ENCODE results near the gene CLDN15.
"Not testable (repeated sequence)": the region's sequence is repeated elsewhere in the genome, so short reads cannot be mapped to it uniquely, and the experiment has no call there.

CLDN15 gene

DNA sequence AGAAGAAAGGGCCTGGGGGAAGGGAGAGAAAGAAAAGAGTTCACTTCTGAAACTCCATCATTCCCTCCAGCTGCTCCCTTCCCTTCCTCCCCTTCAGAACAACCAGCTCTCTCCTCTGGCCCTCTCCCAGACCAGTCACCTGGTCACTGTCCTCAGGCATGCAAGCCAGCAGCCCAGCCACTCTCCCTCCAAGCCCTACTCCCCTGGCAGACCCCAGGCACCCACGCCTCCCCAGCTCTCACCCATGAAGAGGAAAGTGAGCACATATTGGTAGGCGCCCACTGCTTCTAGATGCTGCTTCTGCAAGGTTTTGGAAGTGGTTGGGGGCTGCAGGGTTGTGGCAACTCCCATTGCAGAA, 37.1 kb downstream of the CLDN15 start:
- DNase-seq (ENCODE audit: low spot score), result no peak

- DNase-seq (ENCODE audit: low spot score), result not testable (repeated sequence)
These were observed 38.1 kb downstream of the CLDN15 start for GRCh38 chr7:101199522-101199921.

DNA sequence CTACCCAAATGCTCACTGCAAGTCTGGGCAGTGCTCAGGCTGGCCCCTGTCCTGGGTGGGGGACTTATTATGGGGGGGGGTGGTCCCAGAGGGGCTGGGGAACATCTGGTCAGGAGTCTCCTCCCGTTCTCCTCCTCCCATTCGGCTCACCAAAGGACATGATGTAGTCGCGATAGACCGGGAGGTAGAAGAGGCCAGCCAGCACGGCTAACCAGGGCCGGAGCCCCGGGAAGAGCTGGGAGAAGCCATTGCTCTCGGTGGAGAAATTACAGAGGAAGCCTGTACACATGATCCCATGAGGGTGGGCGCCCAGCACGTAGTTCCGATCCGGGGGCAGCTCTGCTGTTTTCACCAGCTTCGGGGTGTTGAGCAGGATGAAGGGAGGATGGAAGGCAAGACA, 39.1 kb downstream of the CLDN15 start:
- no peak for DNase-seq (ENCODE audit: low spot score)

DNA sequence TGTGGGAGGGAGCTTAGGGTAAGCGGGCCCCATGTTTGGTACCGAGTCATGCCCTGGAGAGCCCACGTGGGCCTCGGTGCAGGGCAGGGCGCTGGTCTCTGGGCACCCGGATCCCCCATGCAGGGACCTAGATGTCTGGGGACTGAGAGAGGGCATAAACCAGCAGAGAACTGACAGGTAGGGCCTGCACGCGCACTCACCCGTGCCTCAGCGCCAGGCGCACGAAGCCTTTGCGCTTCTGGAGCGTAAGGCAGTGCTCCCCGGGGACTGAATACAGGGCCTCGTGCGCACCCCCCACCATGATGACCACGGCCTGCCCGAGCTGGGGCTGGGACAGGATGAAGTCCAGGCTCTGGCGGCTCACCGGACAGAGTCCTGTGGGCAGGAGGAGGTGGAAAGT, 39.6 kb downstream of the CLDN15 start:
- no peak for DNase-seq (ENCODE audit: low spot score)

DNA sequence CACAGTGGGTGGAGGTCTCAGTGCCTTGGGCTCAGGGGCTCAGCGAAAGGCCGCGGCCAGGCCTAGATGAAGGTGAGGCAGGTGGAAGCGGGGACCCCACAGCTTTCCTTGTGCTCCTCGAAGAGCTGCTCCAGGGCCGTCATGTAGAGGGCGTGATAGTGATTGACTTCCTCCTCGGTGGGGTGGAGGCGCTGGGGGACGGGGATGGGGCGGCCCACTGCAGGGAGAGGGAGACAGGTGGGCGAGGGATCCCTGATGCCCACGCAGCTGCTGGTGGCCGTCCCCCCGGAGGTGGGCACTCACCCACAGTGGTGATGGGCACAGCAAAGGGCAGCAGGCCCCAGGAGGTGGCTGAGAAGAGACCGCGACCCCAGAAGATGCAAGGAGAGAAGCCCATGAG, 41.7 kb downstream of the CLDN15 start:
- DNase-seq (ENCODE audit: low spot score), result no peak

DNA sequence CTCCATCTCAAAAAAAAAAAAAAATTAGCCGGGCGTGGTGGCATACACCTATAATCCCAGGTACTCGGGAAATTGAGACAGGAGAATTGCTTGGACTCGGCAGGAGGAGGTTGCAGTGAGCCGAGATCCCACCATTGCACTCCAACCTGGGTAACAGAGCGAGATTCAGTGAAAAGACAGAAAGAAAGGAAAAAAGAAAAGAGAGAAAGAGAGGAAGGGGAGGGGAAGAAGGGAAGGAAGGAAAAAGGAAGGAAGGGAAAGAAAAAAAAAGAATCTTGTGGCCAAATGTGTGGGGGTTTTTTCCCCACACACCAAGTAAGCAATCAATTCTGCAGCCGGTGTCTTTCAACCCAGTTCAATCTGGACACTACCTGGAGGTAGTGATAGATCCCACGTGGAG, 48.5 kb downstream of the CLDN15 start:
- DNase-seq (ENCODE audit: low spot score), result no peak

GRCh38 chr7:101186844-101187428, 50.7 kb downstream of the CLDN15 start:
- no peak for DNase-seq (ENCODE audit: low spot score)

- no peak for DNase-seq (ENCODE audit: low spot score)
These were observed 51.4 kb downstream of the CLDN15 start for GRCh38 chr7:101186194-101186593.

- DNase-seq (ENCODE audit: low spot score), result no peak
These were observed 52.3 kb downstream of the CLDN15 start for GRCh38 chr7:101185258-101185839.

Measured in hematopoietic multipotent progenitor cell treated with erythropoietin and hydrocortisone succinate and interleukin-3 and kit ligand, for 17 days (in vitro differentiated cells).